GM19468 (cell line): ENCODE measurements around the gene MYO18B.

Experiments
- ATAC-seq: cut with Tn5 transposase; IDR thresholded peaks from one replicate; pipeline ENCODE4 v1.9.1; 2021; ENCODE audit warnings: mild to moderate bottlenecking, moderate library complexity, moderate number of reproducible peaks; ENCODE audit not compliant: unreplicated experiment; ENCODE audit errors: extremely low read depth

Gene MYO18B

DNA sequence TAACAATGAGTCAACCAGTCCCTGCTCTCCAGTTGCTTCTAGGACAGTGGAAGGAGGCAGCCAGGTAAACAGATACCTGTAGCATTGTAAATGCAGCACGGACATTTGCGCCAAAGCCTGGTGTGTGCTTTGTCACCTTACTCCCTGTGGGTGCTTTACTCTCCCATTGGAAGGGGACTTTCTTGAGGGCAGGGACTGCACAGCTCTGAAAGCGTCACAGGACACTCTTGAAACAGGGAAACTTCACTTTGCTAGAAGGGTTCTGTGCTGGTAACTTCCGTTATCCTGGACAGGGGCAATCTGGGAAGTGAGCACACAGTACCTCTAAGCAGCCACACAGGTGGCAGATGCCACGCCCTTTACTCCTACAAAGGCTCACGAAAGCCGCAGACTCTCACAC, 99.8 kb downstream of the MYO18B start:
- ATAC-seq = no peak

- ATAC-seq = no peak
Measured at GRCh38 chr22:25843660-25844405, 101.8 kb downstream of the MYO18B start.

DNA sequence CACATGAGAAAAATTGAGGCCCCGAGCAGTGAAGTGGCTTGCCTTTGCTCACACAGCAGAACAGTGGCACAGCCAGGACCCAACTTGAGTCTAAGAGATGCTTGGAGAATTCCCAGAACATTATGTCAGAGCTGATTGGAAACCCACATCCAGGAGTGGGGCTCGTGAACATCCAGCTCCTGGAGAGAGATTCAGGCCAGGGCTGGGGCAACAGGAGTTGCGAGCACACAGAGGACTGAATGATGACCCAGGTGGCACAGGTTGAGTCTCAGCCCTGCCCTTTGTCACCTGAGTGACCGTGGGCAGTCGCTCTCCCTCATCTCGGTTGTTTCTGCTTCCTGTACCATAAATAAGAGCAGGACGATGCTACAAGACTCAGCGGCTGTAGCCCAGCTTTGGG, 102.6 kb downstream of the MYO18B start:
- no peak for ATAC-seq

DNA sequence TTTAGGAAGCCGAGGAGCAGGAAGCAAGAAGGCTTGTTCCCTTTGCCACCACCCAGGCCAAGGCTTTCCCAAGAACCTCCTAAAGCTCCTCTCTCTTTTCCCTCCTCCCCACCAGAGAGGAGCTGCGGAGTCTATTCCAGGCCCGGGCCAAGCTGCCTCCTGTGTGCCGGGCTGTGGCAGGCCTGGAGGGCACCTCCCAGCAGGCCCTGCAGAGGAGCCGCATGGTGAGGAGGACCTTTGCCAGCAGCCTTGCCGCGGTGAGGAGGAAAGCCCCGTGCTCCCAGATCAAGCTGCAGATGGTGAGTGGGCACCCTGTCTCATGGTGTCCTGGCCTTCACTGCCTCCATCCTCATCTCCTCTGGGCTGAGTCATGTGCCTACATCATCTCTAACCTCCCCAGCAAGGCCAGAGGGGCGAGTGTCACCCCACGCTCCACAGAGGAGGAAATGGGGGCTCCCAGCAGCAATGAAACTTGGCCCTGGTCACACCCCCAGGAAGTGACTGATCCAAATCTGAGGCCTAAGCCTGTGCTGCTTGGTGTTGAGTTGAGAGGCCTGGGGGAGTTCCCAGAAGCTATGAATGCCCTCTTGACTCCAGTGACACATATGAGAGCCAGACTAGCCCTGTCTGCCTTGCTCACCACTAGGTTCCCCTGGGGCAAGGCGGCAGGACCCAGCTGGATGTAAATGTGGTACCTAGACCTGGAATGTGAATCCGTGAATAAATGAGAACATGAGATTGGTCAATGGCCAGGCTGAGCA, 104.2 kb downstream of the MYO18B start:
- ATAC-seq = no peak

GRCh38 chr22:25847451-25847850, 105.5 kb downstream of the MYO18B start:
- no peak for ATAC-seq

DNA sequence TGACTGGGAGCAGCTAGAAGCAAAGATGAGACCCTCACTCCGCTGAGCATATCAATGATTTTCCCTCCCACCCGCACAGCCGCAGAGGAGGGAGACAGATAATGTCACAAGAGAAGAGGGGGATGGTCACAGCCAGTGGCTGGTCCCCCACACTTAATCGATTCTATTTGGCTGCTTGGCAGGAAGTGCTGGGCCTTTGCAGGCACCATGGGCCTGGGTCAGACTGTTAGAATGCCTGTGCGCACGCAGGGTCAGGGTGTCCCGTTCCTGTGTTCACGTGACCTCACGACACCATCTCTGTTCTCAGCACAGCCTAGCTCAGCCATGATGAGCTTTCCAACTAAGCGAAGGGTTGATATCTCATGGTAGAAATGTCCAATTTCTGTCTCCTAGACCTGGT, 107.0 kb downstream of the MYO18B start:
- no peak for ATAC-seq

- no peak for ATAC-seq
Measured at GRCh38 chr22:25849522-25849921, 107.5 kb downstream of the MYO18B start.

DNA sequence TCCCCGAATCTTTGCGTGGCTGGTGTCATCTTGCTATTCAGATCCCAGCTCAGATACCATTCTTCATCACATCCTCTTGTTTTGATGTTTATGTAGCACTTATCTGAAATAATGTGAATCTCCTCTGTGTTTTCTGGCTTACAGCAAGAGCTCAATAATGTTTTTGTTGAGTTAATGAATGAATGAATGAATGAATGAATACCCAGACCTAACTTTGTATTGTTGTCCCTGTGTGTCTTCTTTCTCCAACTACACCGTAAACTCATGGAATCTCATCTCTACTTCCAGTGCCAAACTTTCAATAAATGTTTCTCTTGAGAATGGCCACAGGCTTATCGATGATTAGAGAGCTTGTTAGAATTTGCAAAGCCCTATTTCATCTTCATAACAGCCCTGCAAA, 110.2 kb downstream of the MYO18B start:
- ATAC-seq = no peak

GRCh38 chr22:25853078-25853477, 111.1 kb downstream of the MYO18B start:
- no peak for ATAC-seq

GRCh38 chr22:25853501-25854284, 111.7 kb downstream of the MYO18B start:
- ATAC-seq = no peak

DNA sequence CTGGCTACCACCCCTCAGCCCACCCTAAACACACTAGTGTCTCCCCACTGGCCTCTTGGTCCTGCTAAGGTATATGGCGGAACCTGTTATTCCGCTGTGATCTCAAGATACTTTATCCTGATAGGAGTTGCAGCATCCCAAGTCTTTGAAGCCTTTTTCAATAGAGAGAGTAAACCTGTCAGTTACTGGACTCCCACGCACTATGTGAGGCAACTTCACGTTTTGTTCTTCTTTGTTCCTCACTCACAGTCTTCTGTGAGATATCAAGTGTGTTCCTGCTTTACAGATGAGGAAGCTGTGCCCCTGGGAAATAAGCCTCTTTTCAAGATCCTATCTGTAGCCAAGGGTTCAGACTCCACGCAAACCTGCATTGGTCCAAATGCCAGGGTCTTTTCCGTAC, 127.8 kb downstream of the MYO18B start:
- ATAC-seq = no peak

DNA sequence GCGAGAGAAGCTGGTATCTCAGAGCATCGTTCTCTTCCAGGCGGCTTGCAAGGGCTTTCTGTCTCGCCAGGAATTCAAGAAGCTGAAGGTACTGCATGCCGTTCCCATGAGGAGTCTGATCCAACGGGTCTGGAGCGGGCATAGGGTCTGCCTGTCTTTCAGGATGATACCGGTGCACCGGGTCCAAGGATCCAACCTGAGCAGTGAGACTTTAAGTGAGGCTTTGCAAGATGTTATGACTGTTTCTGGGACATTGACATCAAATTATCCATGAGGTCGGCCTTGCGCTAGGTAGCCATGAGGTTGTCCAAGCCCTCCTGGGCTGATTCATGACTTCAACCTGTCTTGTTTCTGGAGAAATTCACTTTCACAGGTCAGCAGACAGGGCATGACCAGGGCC, 132.3 kb downstream of the MYO18B start:
- ATAC-seq = no peak

DNA sequence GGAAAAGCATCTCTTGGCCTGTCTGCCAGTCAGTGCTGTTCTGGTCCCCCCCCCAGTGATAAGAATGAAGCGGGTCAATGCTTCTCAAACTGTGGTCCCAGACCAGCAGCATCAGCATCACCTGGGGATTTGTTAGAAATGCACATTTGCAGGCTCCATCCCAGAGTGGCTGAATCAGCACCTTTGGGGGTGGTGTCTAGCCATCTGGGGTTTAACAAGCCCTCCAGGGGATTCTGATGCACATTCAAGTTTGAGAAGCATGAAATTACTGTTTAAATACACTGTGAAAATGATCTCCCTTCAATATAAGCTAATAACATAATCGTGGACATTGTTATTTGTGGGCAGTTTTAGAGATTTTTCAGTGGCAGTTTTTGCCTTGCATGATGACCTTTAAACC, 133.5 kb downstream of the MYO18B start:
- ATAC-seq = no peak

DNA sequence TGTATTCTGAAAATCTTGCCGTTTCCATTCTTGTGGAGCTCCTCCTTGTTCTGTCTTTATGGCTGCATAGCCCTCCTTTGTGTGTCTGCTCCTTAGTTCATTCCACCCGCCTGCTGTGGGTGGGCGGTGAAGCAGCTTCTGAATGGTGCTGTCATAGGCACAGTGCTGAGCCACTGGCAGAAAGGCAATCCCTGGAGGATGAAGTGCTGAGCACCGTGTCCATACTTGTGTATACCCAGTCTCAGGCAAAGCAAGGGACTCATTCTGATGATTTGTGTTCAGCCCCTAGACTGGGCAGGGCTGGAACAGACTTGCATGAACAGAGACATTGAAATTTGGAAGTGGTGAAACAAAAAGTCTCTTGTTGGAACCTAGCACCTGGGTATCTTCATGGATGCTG, 134.9 kb downstream of the MYO18B start:
- no peak for ATAC-seq

GRCh38 chr22:25878933-25879332, 136.9 kb downstream of the MYO18B start:
- ATAC-seq = no peak

GRCh38 chr22:25880524-25880923, 138.5 kb downstream of the MYO18B start:
- no peak for ATAC-seq

- no peak for ATAC-seq
Measured at GRCh38 chr22:25881210-25881755, 139.3 kb downstream of the MYO18B start.

- ATAC-seq = no peak
Measured at GRCh38 chr22:25882360-25882759, 140.4 kb downstream of the MYO18B start.

- ATAC-seq = no peak
Measured at GRCh38 chr22:25883482-25884033, 141.6 kb downstream of the MYO18B start.

GRCh38 chr22:25884121-25884520, 142.1 kb downstream of the MYO18B start:
- no peak for ATAC-seq
